22Rv1 (cell line): Measurements from ENCODE around the gene LRRK1.

Experiments
- H3K27ac ChIP-seq: fragments of 450-650 bp; 2 replicates; pipeline ENCODE4 v1.5.1; 2017
- CTCF ChIP-seq: fragments of 450-650 bp; IDR thresholded peaks from 2 replicates; pipeline ENCODE4 v1.5.1; 2017; ENCODE audit warnings: mild to moderate bottlenecking
- ZFX ChIP-seq: fragments of 450-650 bp; IDR thresholded peaks from 2 replicates; pipeline ENCODE4 v1.6.1; 2017; ENCODE audit warnings: antibody characterized with exemption, borderline replicate concordance

Gene LRRK1

GRCh38 chr15:101042320-101042719 lies 123.2 kb downstream of the LRRK1 start:
- TF ChIP-seq CTCF (no peak), ZFX (no peak)
- H3K27ac ChIP-seq: no peak overlapping the region

- H3K27ac ChIP-seq: no peak overlapping the region
- TF ChIP-seq ZFX: no peak
- no peak for TF ChIP-seq CTCF
Observed at GRCh38 chr15:101043011-101043410, 123.9 kb downstream of the LRRK1 start.

- TF ChIP-seq ZFX (no peak), CTCF (no peak)
- no peak overlapping the region for H3K27ac ChIP-seq
Observed at GRCh38 chr15:101043911-101044624, 124.9 kb downstream of the LRRK1 start.

- TF ChIP-seq ZFX: no peak
- no peak for TF ChIP-seq CTCF
- no peak overlapping the region for H3K27ac ChIP-seq
Observed at GRCh38 chr15:101044625-101045235, 125.6 kb downstream of the LRRK1 start.

GRCh38 chr15:101045236-101045646 lies 126.1 kb downstream of the LRRK1 start:
- TF ChIP-seq CTCF (no peak), ZFX (no peak)
- no peak overlapping the region for H3K27ac ChIP-seq

- TF ChIP-seq ZFX (no peak), CTCF (no peak)
- H3K27ac ChIP-seq: no peak overlapping the region
Observed at GRCh38 chr15:101045835-101046691, 126.9 kb downstream of the LRRK1 start.

- no peak overlapping the region for H3K27ac ChIP-seq
- TF ChIP-seq ZFX: no peak
- TF ChIP-seq CTCF: no peak
Observed at GRCh38 chr15:101046826-101047225, 127.7 kb downstream of the LRRK1 start.
